H9 (cell line): ENCODE measurements around the gene SLA2. TPM values are rescaled to one million over a fixed set of nuclear protein-coding genes. Genes with fewer than 3 reads are reported as not detected.

Source experiments
- DNase-seq: peaks from one replicate; pipeline ENCODE4 v3.0.0-alpha.2; 2017
- H2AFZ ChIP-seq: one replicate; pipeline ENCODE4 v1.6.1; 2013; ENCODE audit warnings: mild to moderate bottlenecking, low read length, control low read depth, moderate library complexity
- H2AK5ac ChIP-seq: 2 replicates; pipeline ENCODE4 v1.6.1; 2013; ENCODE audit warnings: low read length, control low read depth, mixed read lengths; ENCODE audit not compliant: insufficient read length
- H2BK120ac ChIP-seq: one replicate; pipeline ENCODE4 v1.6.1; 2013; ENCODE audit warnings: low read depth, mild to moderate bottlenecking, low read length, control low read depth, inconsistent platforms; ENCODE audit not compliant: poor library complexity, severe bottlenecking
- H2BK12ac ChIP-seq: 2 replicates; pipeline ENCODE4 v1.6.1; 2013; ENCODE audit warnings: low read length, control low read depth, mixed read lengths, low read depth; ENCODE audit not compliant: insufficient read length
- H2BK15ac ChIP-seq: 2 replicates; pipeline ENCODE4 v1.6.1; 2013; ENCODE audit warnings: low read depth, low read length, control low read depth
- H2BK20ac ChIP-seq: one replicate; pipeline ENCODE4 v1.6.1; 2013; ENCODE audit warnings: low read depth, mild to moderate bottlenecking, low read length, control low read depth, inconsistent platforms; ENCODE audit not compliant: poor library complexity, severe bottlenecking
- H2BK5ac ChIP-seq: 2 replicates; pipeline ENCODE4 v1.6.1; 2013; ENCODE audit warnings: low read length, control low read depth, mixed read lengths; ENCODE audit not compliant: insufficient read length
- H3K14ac ChIP-seq: 2 replicates; pipeline ENCODE4 v1.6.1; 2013; ENCODE audit warnings: low read length, control low read depth; ENCODE audit not compliant: insufficient read depth
- H3K18ac ChIP-seq: 2 replicates; pipeline ENCODE4 v1.6.1; 2013; ENCODE audit warnings: low read depth, mild to moderate bottlenecking, mixed read lengths, low read length, control low read depth; ENCODE audit not compliant: insufficient read length
- H3K23ac ChIP-seq: 2 replicates; pipeline ENCODE4 v1.6.1; 2013; ENCODE audit warnings: low read length, control low read depth, mixed read lengths, low read depth; ENCODE audit not compliant: insufficient read length
- H3K23me2 ChIP-seq: 2 replicates; pipeline ENCODE4 v1.6.1; 2013; ENCODE audit warnings: low read depth, mild to moderate bottlenecking, mixed read lengths, low read length, control low read depth; ENCODE audit not compliant: insufficient read length, poor library complexity, severe bottlenecking
- H3K27ac ChIP-seq: 2 replicates; pipeline ENCODE4 v1.5.1; 2013; ENCODE audit warnings: low read length, control low read depth, mixed read lengths, low read depth; ENCODE audit not compliant: insufficient read length
- H3K27me3 ChIP-seq: 2 replicates; pipeline ENCODE4 v1.6.1; 2013; ENCODE audit warnings: low read length, control low read depth, inconsistent platforms; ENCODE audit not compliant: insufficient read depth
- H3K4ac ChIP-seq: 2 replicates; pipeline ENCODE4 v1.6.1; 2013; ENCODE audit warnings: low read depth, mild to moderate bottlenecking, control low read depth, inconsistent platforms, low read length, moderate library complexity
- H3K4me1 ChIP-seq: 2 replicates; pipeline ENCODE4 v1.6.1; 2013; ENCODE audit warnings: low read length, control low read depth, inconsistent platforms; ENCODE audit not compliant: insufficient read depth
- H3K4me2 ChIP-seq: 2 replicates; pipeline ENCODE4 v1.6.1; 2013; ENCODE audit warnings: low read length, control low read depth, mixed read lengths; ENCODE audit not compliant: insufficient read length, insufficient read depth
- H3K56ac ChIP-seq: 2 replicates; pipeline ENCODE4 v1.6.1; 2013; ENCODE audit warnings: low read depth, mild to moderate bottlenecking, mixed read lengths, low read length, control low read depth; ENCODE audit not compliant: insufficient read length
- H3K79me1 ChIP-seq: 2 replicates; pipeline ENCODE4 v1.6.1; 2013; ENCODE audit warnings: low read depth, mild to moderate bottlenecking, moderate library complexity, low read length, control low read depth, inconsistent platforms; ENCODE audit not compliant: insufficient read depth, poor library complexity, severe bottlenecking
- H3K79me2 ChIP-seq: 2 replicates; pipeline ENCODE4 v1.6.1; 2013; ENCODE audit warnings: low read length, control low read depth, inconsistent platforms; ENCODE audit not compliant: insufficient read depth
- H3K9ac ChIP-seq: 2 replicates; pipeline ENCODE4 v1.6.1; 2013; ENCODE audit warnings: low read length, control low read depth, mixed read lengths; ENCODE audit not compliant: insufficient read length; ENCODE audit errors: extremely low read depth
- H3K9me3 ChIP-seq: one replicate; pipeline ENCODE4 v1.6.1; 2013; ENCODE audit warnings: low read depth, low read length, inconsistent platforms; ENCODE audit not compliant: control insufficient read depth
- H3T11ph ChIP-seq: one replicate; pipeline ENCODE4 v1.6.1; 2013; ENCODE audit warnings: mild to moderate bottlenecking, low read length, control low read depth, inconsistent platforms
- H4K20me1 ChIP-seq: one replicate; pipeline ENCODE4 v1.6.1; 2013; ENCODE audit not compliant: control insufficient read depth, insufficient read length, insufficient read depth
- H4K5ac ChIP-seq: 2 replicates; pipeline ENCODE4 v1.6.1; 2013; ENCODE audit warnings: low read depth, mild to moderate bottlenecking, mixed read lengths, low read length, control low read depth; ENCODE audit not compliant: insufficient read length
- H4K8ac ChIP-seq: replicated peaks from 2 replicates; pipeline ENCODE4 v1.6.1; 2013; ENCODE audit warnings: low read length, control low read depth, mixed read lengths, low read depth; ENCODE audit not compliant: insufficient read length
- H4K91ac ChIP-seq: 2 replicates; pipeline ENCODE4 v1.6.1; 2013; ENCODE audit warnings: low read depth, mild to moderate bottlenecking, moderate library complexity, mixed read lengths, low read length, control low read depth; ENCODE audit not compliant: insufficient read length
- H3K27ac Mint-ChIP-seq, 3 experiments: 2 replicates in 2 of 3; 3 replicates in 1 of 3; pipeline ENCODE4 v1.8.0; 2020 to 2021; ENCODE audit warnings: mixed read lengths in 3 of 3, mild to moderate bottlenecking in 1 of 3, moderate library complexity in 1 of 3
- H3K27me3 Mint-ChIP-seq: 2 replicates; pipeline ENCODE4 v1.8.0; 2021; ENCODE audit warnings: low read depth, mild to moderate bottlenecking, moderate library complexity, mixed read lengths
- H3K36me3 Mint-ChIP-seq, 3 experiments: 2 replicates in 2 of 3; 3 replicates in 1 of 3; pipeline ENCODE4 v1.8.0; 2020 to 2021; ENCODE audit warnings: low read depth in 3 of 3, mixed read lengths in 3 of 3; ENCODE audit not compliant: insufficient read depth in 1 of 3
- H3K4me1 Mint-ChIP-seq, 2 experiments: 2 replicates each; pipeline ENCODE4 v1.8.0; 2020; ENCODE audit warnings: mixed read lengths in 2 of 2
- H3K4me3 Mint-ChIP-seq, 2 experiments: 2 replicates in 1 of 2; 3 replicates in 1 of 2; pipeline ENCODE4 v1.8.0; 2020 to 2021; ENCODE audit warnings: mild to moderate bottlenecking in 2 of 2, mixed read lengths in 2 of 2, moderate library complexity in 1 of 2
- H3K9me3 Mint-ChIP-seq, 2 experiments: 2 replicates in 1 of 2; 3 replicates in 1 of 2; pipeline ENCODE4 v1.8.0; 2020; ENCODE audit warnings: mild to moderate bottlenecking in 2 of 2, mixed read lengths in 2 of 2, moderate library complexity in 1 of 2
- CTCF ChIP-seq: fragments of 200-600 bp; sonication (generic); conservative IDR thresholded peaks from 3 replicates; pipeline ENCODE4 v1.8.0; 2021; ENCODE audit warnings: antibody characterized with exemption, mild to moderate bottlenecking
- WGBS: extraction: QIAGEN DNeasy Blood & Tissue Kit; methylation state at CpG from one replicate; pipeline ENCODE4 v1.1.7; 2013; ENCODE audit warnings: missing lambda C conversion rate, low lambda C conversion rate, mixed read lengths; ENCODE audit not compliant: insufficient read length; ENCODE audit errors: extremely low coverage; 5-methylcytosine and 5-hydroxymethylcytosine counted together
- total RNA-seq: library from RNA; stranded (reverse); gene quantifications from 2 replicates; pipeline ENCODE4 v1.2.1, GENCODE V29; 2021

The SLA2 gene
- total RNA-seq, 1 experiment from 2014 or later, result 0.20 TPM

- Histone ChIP-seq H3K4ac (no peak overlapping the region), H4K8ac (no peak overlapping the region), H3K4me1 (no peaks in the 10 kb centered on the region), H3K56ac (no peak overlapping the region), H4K5ac (no peak overlapping the region), H3K27ac (no peak overlapping the region), H3T11ph (no peak overlapping the region), H3K79me2 (no peaks in the 10 kb centered on the region), H3K9ac (no peak overlapping the region), H3K27me3 (no peaks in the 10 kb centered on the region), H4K91ac (no peak overlapping the region), H3K23me2 (no peaks in the 10 kb centered on the region), H3K79me1 (no peaks in the 10 kb centered on the region), H3K14ac (no peak overlapping the region), H3K4me2 (no peak overlapping the region), H3K18ac (no peak overlapping the region), H4K20me1 (no peaks in the 10 kb centered on the region), H3K9me3 (no peaks in the 10 kb centered on the region), H2BK12ac (no peak overlapping the region), H2BK15ac (no peak overlapping the region), H3K23ac (no peak overlapping the region), H2BK120ac (no peak overlapping the region), H2BK20ac (no peak overlapping the region), H2AK5ac (no peak overlapping the region), H2AFZ (no peak overlapping the region), H2BK5ac (no peak overlapping the region)
- no peak for TF ChIP-seq CTCF
- no peak for DNase-seq
- peaks cover 3 to 12% (median 9%) of the 10 kb centered on the region in 3 experiments; a peak in 3 of 7 replicates for H3K36me3 Mint-ChIP-seq
- no CpG with 5 or more reads among the region's 4 CpGs for WGBS
- no peak overlapping the region for H3K4me3 Mint-ChIP-seq
- H3K27ac Mint-ChIP-seq, result no peak overlapping the region
- H3K4me1 Mint-ChIP-seq, result no peaks in the 10 kb centered on the region
- no peaks in the 10 kb centered on the region for H3K9me3 Mint-ChIP-seq
- H3K27me3 Mint-ChIP-seq, result no peaks in the 10 kb centered on the region
Observed at GRCh38 chr20:36656733-36657132, 10.7 kb upstream of the SLA2 start.
